Spleen (tissue), 7 donors: Measurements from ENCODE around the gene MST1.
A peak's percentile ranks its signal among the peaks of the same experiment; 100 is the strongest.

Source experiments
- POLR2AphosphoS5 ChIP-seq, 3 donors: sonication (generic); formaldehyde crosslinking; IDR thresholded peaks; one replicate each; pipeline ENCODE4 v1.5.1; 2017; ENCODE audit warnings: antibody characterized with exemption in 3 of 3
- TF ChIP-seq, protein P1 (sequence below), 11 experiments: fragments of 200-600 bp in 7 of 11; fragments of 450-650 bp in 4 of 11; sonication (generic) in 4 of 11; IDR thresholded peaks in 8 of 11; conservative IDR thresholded peaks in 3 of 11; 1 replicate in 7 of 11; 2 replicates in 4 of 11; pipeline versions ENCODE4 v1.4.0 to v1.8.0; 2016 to 2021; ENCODE audit warnings: antibody characterized with exemption in 11 of 11, inconsistent platforms in 4 of 11, mild to moderate bottlenecking in 1 of 11
- donor health status: DM: no; HTN: no; CAD: no; lungs with moderate emphysema.
- donor health status: DM: no; HTN: no; CAD: no.
- donor health status: DM: no; HTN: no; CAD: no.

DNA sequence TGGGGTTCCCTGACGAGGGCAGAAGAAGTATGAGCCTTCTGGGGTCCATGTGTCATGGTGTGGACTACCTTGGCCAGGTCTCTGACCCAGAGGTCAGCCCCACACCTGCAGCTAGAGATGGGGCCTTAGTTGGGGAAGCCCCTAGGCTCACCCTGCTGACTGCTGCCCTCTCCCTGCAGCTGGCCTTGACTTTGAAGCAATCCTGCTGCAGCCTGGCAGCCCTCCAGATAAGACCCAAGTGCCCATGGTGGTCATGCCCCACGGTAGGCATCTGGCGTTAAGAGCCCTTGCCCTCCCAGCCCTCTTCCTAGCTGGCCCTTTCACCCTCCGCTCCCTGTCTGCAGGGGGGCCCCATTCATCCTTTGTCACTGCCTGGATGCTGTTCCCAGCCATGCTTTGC, 7.7 kb downstream of the MST1 start:
- TF ChIP-seq, protein P1, sequence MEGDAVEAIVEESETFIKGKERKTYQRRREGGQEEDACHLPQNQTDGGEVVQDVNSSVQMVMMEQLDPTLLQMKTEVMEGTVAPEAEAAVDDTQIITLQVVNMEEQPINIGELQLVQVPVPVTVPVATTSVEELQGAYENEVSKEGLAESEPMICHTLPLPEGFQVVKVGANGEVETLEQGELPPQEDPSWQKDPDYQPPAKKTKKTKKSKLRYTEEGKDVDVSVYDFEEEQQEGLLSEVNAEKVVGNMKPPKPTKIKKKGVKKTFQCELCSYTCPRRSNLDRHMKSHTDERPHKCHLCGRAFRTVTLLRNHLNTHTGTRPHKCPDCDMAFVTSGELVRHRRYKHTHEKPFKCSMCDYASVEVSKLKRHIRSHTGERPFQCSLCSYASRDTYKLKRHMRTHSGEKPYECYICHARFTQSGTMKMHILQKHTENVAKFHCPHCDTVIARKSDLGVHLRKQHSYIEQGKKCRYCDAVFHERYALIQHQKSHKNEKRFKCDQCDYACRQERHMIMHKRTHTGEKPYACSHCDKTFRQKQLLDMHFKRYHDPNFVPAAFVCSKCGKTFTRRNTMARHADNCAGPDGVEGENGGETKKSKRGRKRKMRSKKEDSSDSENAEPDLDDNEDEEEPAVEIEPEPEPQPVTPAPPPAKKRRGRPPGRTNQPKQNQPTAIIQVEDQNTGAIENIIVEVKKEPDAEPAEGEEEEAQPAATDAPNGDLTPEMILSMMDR (IDR thresholded peaks at IDR 0.05 in 8 of 11, conservative IDR thresholded peaks at IDR 0.05 in 3 of 11) = no peak
- peak in 1 of 3 donors; percentile 20 for TF ChIP-seq POLR2AphosphoS5 (IDR thresholded peaks at IDR 0.05)
